Activated T-cell treated with anti-CD3 and anti-CD28 coated beads, Interleukin-2, amount 50 U/mL, for 24 hours (primary cell): Measurements from ENCODE around the gene C21orf58.
A peak's percentile ranks its signal among the peaks of the same experiment; 100 is the strongest.

ENCODE experiments used
- DNase-seq: peaks from one replicate; pipeline ENCODE4 v3.0.0-alpha.2; 2020
- H3K27ac Mint-ChIP-seq: 2 replicates; pipeline ENCODE4 v1.8.0; 2020; ENCODE audit warnings: mild to moderate bottlenecking, mixed read lengths
- H3K27me3 Mint-ChIP-seq: 2 replicates; pipeline ENCODE4 v1.8.0; 2020; ENCODE audit warnings: mixed read lengths
- H3K36me3 Mint-ChIP-seq: 2 replicates; pipeline ENCODE4 v1.8.0; 2020; ENCODE audit warnings: low read depth, mixed read lengths
- H3K4me1 Mint-ChIP-seq: 2 replicates; pipeline ENCODE4 v1.8.0; 2020; ENCODE audit warnings: low read depth, mixed read lengths
- H3K4me3 Mint-ChIP-seq: 2 replicates; pipeline ENCODE4 v1.8.0; 2020; ENCODE audit warnings: mild to moderate bottlenecking, moderate library complexity, mixed read lengths
- H3K9me3 Mint-ChIP-seq: 2 replicates; pipeline ENCODE4 v1.8.0; 2020; ENCODE audit warnings: mixed read lengths

Gene C21orf58

DNA sequence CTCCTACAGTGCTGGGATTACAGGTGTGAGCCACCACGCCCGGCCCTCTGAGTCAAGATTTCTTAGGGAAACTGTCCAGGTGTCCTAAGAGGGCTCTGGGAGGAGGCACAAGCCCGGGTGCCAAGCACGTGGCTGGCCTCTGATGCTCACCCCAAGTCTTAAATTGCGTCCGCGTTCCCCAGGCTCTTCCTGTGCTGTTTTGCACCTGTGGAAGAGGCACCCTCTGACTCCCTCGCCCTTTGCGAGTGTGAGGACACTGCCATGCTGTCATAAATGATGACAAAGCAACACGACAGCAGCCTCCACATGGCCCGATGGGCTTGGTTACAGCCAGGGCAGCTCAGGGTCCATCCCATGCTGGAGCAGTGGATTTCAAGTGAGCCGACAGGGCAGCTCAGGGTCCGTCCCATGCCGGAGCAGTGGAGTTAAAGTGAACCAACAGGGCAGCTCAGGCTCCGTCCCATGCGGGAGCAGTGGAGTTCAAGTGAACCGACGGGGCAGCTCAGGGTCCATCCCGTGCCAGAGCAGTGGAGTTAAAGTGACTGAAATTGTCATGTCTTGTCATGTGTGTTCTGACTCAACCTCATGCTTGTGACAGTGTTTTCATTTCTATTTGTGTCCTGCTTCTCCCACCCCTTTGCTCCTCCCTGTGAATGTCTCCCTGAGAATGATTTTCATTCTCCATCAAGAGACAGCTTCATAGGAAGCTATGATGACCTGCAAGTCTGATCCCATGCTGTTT lies 34.2 kb upstream of the C21orf58 start:
- H3K36me3 Mint-ChIP-seq, result peaks cover 93% of the 10 kb centered on the region
- H3K4me3 Mint-ChIP-seq, result no peak overlapping the region
- H3K27me3 Mint-ChIP-seq, result no peaks in the 10 kb centered on the region
- no peak for DNase-seq
- no peaks in the 10 kb centered on the region for H3K9me3 Mint-ChIP-seq
- peak overlapping the region; percentile 30 for H3K27ac Mint-ChIP-seq
- peaks cover 8% of the 10 kb centered on the region for H3K4me1 Mint-ChIP-seq

DNA sequence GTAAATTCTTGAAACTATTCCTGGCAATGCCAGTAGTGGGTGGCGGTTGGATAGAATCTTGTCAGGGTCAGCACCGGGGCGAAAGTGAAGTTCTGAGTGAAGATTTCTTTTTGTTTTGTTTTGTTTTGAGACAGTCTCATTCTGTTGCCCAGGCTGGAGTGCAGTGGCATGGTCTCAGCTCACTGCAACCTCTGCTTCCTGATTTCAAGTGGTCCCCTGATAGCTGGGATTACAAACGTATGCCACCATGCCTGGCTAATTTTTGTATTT lies 33.6 kb upstream of the C21orf58 start:
- H3K27me3 Mint-ChIP-seq, result no peaks in the 10 kb centered on the region
- no peaks in the 10 kb centered on the region for H3K9me3 Mint-ChIP-seq
- peaks cover 94% of the 10 kb centered on the region for H3K36me3 Mint-ChIP-seq
- H3K4me3 Mint-ChIP-seq, result no peak overlapping the region
- no peak for DNase-seq
- H3K27ac Mint-ChIP-seq, result no peak overlapping the region
- H3K4me1 Mint-ChIP-seq, result peaks cover 7% of the 10 kb centered on the region

DNA sequence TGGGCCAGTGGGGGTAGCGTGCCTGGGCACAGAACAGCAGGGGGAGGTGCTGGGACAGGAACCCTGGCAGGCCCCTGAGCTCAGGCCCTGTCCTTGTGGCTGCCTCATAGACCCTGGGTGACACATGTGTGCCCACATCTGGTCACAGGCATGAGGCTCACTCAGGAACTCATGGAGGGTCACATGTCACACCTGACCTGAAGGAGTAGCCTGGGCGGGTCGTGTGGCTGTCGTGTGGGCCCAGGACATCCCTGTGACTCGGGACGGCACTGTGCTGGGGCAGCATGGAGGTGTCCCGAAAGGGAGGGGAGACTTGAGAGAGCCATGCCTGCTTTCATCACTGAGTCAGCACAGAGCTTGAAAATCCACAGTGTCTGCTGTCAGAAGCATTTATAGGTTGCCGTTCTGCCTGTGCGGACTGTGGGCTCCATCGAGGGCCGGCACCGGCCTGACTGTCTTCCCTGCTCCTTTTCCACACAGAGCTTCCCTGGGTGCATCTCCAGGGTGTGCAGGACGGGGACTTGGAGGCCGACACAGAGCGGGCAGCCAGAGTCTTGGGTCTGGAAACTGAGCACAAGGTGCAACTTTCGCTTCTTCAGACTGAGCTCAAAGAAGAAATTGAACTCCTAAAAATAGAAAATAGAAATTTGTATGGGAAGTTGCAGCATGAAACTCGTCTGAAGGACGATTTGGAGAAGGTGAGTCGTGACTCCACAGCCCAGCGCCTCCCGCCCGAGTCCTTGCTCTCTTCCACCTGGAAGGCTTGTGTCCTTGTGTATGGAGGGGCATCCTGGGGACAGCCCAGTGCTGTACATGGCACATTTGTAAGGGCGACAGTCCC lies 33.0 kb upstream of the C21orf58 start:
- no peak for DNase-seq
- no peaks in the 10 kb centered on the region for H3K9me3 Mint-ChIP-seq
- no peak overlapping the region for H3K4me3 Mint-ChIP-seq
- H3K4me1 Mint-ChIP-seq, result peaks cover 3% of the 10 kb centered on the region
- peak overlapping the region; percentile 40 for H3K27ac Mint-ChIP-seq
- H3K27me3 Mint-ChIP-seq, result no peaks in the 10 kb centered on the region
- peaks cover 94% of the 10 kb centered on the region for H3K36me3 Mint-ChIP-seq

DNA sequence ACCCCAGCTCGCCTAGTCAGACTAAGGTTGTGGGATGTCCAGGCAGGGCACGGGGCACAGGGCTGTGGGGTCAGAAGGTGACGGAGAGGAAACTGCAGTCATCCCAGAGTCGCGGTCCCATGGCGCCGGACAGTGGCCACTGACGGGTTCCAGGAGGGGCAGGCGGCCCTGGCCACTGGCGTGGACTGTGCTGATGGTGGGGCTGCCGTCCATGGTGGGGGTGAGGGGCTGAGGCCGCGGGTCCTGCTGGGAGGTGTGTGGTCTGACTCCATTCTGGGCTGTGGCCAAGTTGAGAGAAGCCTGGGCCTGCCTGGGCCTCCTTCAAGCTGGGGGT lies 32.3 kb upstream of the C21orf58 start:
- Mint-ChIP-seq H3K4me3 (no peak overlapping the region), H3K27me3 (no peaks in the 10 kb centered on the region), H3K27ac (no peak overlapping the region), H3K36me3 (peaks cover 95% of the 10 kb centered on the region), H3K9me3 (no peaks in the 10 kb centered on the region), H3K4me1 (peaks cover 3% of the 10 kb centered on the region)
- DNase-seq, result no peak

DNA sequence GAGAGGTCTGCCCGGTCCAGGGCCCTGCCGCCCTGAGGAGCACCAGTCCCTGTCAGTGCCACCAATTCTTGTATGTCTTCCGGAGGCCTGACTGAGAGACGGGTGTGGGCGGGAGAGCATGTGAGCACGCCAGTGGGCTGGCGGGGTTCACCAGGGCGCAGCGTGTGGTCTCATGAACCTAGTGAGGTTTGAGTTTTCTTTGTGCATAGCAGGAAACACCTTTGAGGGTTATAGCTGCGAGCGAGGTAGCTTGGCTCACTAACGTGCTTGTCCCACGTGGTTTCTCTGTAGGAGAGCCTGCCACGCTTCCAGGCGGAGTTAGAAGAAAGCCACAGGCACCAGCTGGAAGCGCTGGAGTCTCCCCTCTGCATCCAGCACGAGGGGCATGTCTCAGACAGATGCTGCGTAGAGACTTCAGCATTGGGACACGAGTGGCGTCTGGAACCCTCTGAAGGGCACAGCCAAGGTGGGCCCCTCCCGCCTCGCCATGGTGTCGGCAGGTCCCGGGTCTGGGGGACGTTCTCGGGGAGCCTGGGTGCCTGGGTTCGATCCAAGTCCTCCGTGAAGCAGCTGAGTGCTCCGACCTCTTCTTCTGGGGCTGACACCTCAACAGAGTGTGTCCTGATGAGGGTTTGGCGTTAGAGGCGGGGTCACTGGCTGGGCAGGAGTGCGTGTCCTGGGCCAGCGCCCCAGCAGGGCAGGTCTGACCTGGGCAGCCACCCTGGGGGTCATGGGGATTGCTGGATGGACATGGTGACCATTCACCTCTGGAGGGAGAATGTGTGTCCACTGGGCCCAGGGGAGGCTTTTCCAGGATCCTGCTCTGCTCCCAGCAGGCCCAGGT lies 31.7 kb upstream of the C21orf58 start:
- peak; percentile 36 for DNase-seq
- Mint-ChIP-seq H3K27me3 (no peaks in the 10 kb centered on the region), H3K36me3 (peaks cover 95% of the 10 kb centered on the region), H3K27ac (peak overlapping the region; percentile 73), H3K4me3 (no peak overlapping the region), H3K9me3 (no peaks in the 10 kb centered on the region), H3K4me1 (peaks cover 3% of the 10 kb centered on the region)

DNA sequence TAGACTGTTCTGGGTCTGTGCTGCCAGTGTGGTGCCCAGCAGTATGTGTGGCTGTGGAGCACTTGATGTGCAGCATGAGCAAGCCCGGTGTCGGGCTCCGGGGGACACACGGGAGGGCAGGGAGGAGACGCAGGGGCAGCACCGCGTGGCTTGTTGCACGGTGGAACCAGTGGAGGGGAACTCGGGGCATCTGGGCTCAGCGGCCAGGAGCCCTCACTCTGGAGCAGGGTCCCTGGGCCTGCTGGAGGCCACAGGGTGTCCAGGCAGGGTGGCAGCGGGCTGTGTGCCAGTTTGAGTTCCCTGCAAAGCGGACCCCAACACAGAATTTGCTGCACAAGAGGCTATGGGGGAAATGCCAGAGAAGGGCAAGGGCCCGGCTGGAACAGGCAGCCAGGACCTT lies 30.8 kb upstream of the C21orf58 start:
- Mint-ChIP-seq H3K27ac (peak overlapping the region; percentile 73), H3K4me3 (no peak overlapping the region), H3K36me3 (peaks cover 95% of the 10 kb centered on the region), H3K4me1 (peaks cover 3% of the 10 kb centered on the region), H3K27me3 (no peaks in the 10 kb centered on the region), H3K9me3 (no peaks in the 10 kb centered on the region)
- no peak for DNase-seq

DNA sequence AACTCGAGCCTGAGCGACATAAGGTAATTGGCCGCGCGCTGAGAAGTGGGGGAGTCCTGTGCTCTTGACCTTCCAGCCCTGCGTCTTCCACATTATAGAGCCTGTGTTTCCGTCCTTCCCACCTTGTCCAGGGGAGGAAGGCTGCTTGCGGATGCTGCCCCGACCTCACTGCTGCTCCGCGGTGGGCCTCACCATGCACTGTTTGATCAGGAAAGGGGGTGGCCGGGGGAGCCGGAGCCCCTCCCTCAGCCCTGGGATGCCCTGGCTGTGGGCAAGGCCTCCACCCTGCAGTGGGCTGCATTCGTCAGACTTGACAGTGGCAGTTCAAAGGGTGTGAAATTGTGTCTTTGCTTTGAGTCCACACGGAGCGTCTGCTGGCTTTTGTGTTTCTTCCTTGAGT lies 30.4 kb upstream of the C21orf58 start:
- no peaks in the 10 kb centered on the region for H3K9me3 Mint-ChIP-seq
- H3K4me1 Mint-ChIP-seq, result peaks cover 3% of the 10 kb centered on the region
- no peak overlapping the region for H3K27ac Mint-ChIP-seq
- no peak for DNase-seq
- peaks cover 97% of the 10 kb centered on the region for H3K36me3 Mint-ChIP-seq
- no peak overlapping the region for H3K4me3 Mint-ChIP-seq
- no peaks in the 10 kb centered on the region for H3K27me3 Mint-ChIP-seq

DNA sequence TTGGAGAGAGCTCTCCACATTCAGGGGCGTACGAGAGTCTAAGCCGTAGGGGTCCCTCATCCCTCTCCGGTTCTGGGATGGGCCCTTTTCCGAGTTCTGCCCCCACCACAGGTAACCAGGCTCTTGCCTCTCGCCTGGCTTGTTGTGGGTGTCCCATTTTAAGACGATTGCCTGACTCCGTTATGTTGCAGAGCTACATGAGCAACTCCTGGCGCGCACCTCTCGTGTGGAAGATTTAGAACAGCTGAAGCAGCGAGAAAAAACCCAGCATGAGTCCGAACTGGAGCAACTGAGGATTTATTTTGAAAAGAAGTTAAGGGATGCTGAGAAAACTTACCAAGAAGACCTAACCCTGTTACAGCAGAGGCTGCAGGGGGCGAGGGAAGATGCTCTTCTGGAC lies 29.2 kb upstream of the C21orf58 start:
- no peak overlapping the region for H3K27ac Mint-ChIP-seq
- no peaks in the 10 kb centered on the region for H3K27me3 Mint-ChIP-seq
- no peaks in the 10 kb centered on the region for H3K9me3 Mint-ChIP-seq
- H3K4me3 Mint-ChIP-seq, result no peak overlapping the region
- peaks cover 3% of the 10 kb centered on the region for H3K4me1 Mint-ChIP-seq
- no peak for DNase-seq
- peaks cover 99% of the 10 kb centered on the region for H3K36me3 Mint-ChIP-seq

DNA sequence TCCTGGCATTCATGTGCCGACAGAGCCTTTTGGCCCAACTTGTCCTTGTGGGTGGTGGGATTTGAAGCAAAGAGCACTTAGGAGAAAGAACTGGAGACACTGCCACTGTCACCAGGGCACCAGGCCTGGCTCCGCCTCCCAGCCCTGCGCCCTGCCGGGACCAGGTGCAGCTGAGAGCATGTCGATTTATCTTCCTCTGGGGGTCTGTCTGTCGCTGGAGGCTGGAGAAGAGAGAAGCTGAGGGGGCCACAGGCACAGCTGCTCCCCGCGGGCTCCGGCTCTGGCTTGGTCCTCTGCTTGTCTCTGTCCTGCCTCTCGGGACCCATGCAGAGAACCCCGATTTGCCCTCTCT lies 28.5 kb upstream of the C21orf58 start:
- DNase-seq, result no peak
- Mint-ChIP-seq H3K4me3 (no peak overlapping the region), H3K4me1 (peaks cover 3% of the 10 kb centered on the region), H3K27ac (no peak overlapping the region), H3K36me3 (peaks cover 99% of the 10 kb centered on the region), H3K27me3 (no peaks in the 10 kb centered on the region), H3K9me3 (no peaks in the 10 kb centered on the region)

DNA sequence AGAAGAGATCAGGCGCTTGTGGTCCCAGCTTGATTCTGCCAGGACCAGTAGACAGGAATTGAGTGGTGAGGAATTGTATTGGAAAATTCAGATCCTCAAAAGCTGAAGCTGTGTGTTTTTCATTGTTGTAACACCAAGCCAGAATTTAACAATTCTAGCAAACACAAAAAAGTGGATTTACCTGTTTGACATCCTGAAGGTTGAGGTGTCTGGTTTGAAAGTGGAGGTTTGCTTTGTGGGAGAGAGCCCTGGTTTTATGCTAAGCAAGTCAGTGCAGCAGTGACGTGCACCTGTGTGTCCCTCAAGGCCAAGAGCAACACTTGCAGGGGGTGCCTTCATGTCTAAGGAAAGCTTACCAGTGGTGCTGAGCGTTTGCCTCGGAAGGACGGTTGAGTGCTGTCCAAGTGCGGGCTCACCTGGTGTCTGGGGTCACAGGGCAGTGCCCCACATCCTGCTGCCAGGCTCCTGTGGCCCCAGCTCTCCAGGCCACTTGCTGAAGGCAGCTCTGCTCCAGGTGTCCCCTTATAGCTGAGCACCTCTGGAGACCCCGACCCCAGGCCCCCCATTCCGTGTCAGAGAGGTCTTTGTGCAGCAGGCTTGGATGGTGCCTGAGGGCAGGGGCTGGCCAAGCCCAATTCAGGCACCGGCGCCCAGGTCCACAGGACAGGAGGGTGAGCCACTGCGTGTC lies 27.9 kb upstream of the C21orf58 start:
- Mint-ChIP-seq H3K27me3 (no peaks in the 10 kb centered on the region), H3K9me3 (no peaks in the 10 kb centered on the region), H3K4me3 (no peak overlapping the region), H3K27ac (no peak overlapping the region), H3K36me3 (peaks cover 99% of the 10 kb centered on the region), H3K4me1 (peaks cover 3% of the 10 kb centered on the region)
- DNase-seq, result no peak

DNA sequence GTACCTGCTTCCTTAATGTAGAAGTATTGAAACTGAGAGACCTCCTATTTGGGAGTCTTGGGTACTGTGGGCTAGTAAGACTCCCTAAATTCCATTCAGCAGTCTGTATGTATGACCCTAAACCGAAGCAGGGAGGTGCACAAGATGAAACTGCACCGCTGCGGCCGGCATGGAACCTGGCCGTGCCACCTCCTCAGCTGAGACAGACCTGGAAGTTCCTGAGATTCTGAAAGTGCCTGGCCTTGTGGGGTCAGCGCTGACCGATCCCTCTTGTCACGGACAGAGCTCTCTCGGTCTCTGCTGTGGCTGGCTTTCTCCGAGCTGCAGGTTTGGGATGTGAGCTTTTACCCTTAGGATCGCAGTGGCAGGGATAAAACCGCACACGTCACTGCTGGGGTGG lies 27.3 kb upstream of the C21orf58 start:
- DNase-seq, result no peak
- H3K36me3 Mint-ChIP-seq, result peaks cover 98% of the 10 kb centered on the region
- H3K27me3 Mint-ChIP-seq, result no peaks in the 10 kb centered on the region
- no peak overlapping the region for H3K27ac Mint-ChIP-seq
- no peak overlapping the region for H3K4me3 Mint-ChIP-seq
- no peaks in the 10 kb centered on the region for H3K9me3 Mint-ChIP-seq
- peaks cover 3% of the 10 kb centered on the region for H3K4me1 Mint-ChIP-seq

DNA sequence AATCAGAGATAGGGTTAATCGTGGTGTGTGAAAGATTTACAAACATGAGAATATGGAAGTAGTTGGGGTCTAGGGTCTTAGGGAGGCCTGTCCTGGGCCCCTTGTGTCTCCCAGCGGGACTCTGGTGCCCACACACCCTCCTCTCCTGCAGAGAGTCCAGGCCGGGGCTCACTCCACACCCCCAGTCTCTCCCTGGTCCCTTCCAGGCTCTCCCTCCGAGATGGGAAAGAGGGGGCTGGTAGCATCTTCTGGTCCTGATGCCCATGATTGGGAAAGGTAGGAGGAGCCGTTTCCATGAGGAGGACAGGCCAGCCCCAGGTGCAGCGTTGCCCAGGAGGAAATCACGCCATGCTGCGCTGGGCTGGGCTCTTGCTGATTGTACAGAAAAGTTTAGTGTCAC lies 26.9 kb upstream of the C21orf58 start:
- no peak overlapping the region for H3K27ac Mint-ChIP-seq
- H3K4me3 Mint-ChIP-seq, result no peak overlapping the region
- H3K9me3 Mint-ChIP-seq, result no peaks in the 10 kb centered on the region
- no peaks in the 10 kb centered on the region for H3K27me3 Mint-ChIP-seq
- peaks cover 98% of the 10 kb centered on the region for H3K36me3 Mint-ChIP-seq
- H3K4me1 Mint-ChIP-seq, result peaks cover 3% of the 10 kb centered on the region
- DNase-seq, result no peak

DNA sequence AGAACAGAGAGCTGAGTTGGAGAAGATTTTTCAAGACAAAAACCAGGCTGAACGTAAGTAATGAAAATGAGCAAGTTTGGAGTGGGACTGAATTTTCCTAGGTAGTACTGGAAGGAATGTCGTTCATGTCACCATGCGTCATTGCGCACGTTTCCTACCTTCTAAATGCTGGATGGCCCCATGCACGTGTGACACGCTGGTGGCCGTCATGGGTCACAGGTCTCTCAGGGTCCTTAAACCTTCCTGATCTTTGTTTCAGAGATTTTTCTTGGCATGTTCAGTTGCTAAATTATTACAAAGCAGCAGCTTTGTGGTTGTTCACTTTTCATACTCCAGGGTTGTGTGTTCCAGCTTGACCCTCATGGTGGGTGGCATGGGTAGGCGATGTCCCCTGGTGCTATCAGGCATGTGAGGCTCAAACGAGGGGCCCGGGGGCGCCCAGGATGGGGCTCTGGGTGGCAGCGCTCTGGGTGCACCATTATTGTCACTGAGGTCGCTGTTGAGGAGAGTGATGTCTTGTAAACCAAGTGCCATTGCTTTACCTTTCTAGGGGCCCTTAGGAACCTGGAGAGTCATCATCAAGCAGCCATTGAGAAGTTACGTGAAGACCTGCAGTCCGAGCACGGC lies 25.6 kb upstream of the C21orf58 start:
- peaks cover 94% of the 10 kb centered on the region for H3K36me3 Mint-ChIP-seq
- H3K27me3 Mint-ChIP-seq, result no peaks in the 10 kb centered on the region
- no peaks in the 10 kb centered on the region for H3K4me1 Mint-ChIP-seq
- H3K27ac Mint-ChIP-seq, result no peak overlapping the region
- no peaks in the 10 kb centered on the region for H3K9me3 Mint-ChIP-seq
- no peak overlapping the region for H3K4me3 Mint-ChIP-seq
- no peak for DNase-seq

DNA sequence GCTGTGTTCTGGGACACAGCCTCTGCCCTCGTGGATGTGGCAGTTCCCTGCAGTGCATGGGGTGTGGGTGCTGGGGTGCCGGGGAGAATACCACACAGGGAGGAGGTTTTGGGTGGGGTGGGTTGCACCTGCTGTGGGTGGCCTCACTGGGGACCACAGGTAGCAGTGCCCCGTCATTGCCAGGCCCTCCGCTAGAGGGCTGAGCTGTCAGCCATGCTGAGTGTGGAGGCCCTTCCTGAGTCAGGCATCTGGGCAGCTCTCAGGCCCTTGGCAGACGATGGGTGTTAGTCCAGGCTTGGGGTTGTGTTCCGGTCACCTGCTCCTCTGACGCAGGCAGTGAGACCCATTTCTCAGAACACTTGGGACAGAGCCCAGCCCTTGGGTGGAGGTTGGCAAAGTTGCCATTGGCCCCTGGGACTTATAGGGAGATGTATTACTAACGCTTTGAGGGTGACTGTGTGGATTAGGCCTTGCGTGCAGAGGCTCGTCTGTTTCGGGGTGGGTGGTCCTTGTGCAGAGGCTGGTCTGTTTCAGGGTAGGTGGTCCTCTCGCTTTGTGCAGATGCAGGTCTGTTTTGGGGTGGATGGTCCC lies 24.2 kb upstream of the C21orf58 start:
- Mint-ChIP-seq H3K9me3 (no peaks in the 10 kb centered on the region), H3K4me1 (peaks cover 2% of the 10 kb centered on the region), H3K27ac (no peak overlapping the region), H3K4me3 (no peak overlapping the region), H3K27me3 (no peaks in the 10 kb centered on the region), H3K36me3 (peaks cover 93% of the 10 kb centered on the region)
- DNase-seq, result no peak
